GM23338 (cell line): ENCODE measurements around the gene CYP4B1. TPM values are rescaled to one million over a fixed set of nuclear protein-coding genes. Genes with fewer than 3 reads are reported as not detected.

Experiments used
- CREB1 ChIP-seq: fragments of 250-450 bp; sonication (Bioruptor Pico); IDR thresholded peaks from 2 replicates; pipeline ENCODE4 v1.5.0; 2020; ENCODE audit warnings: low read depth, mild to moderate bottlenecking, moderate library complexity
- EZH2 ChIP-seq: fragments of 200-600 bp; sonication (generic); IDR thresholded peaks from one replicate; pipeline ENCODE4 v1.8.0; 2017; ENCODE audit warnings: antibody characterized with exemption, mild to moderate bottlenecking, low read depth; ENCODE audit not compliant: unreplicated experiment
- EZH2phosphoT487 ChIP-seq: fragments of 200-600 bp; sonication (generic); IDR thresholded peaks from one replicate; pipeline ENCODE4 v1.8.1; 2018; ENCODE audit warnings: antibody characterized with exemption; ENCODE audit not compliant: unreplicated experiment
- JUNB ChIP-seq: IDR thresholded peaks from one replicate; pipeline ENCODE4 v1.6.1; 2016; ENCODE audit warnings: antibody characterized with exemption; ENCODE audit not compliant: unreplicated experiment
- NANOG ChIP-seq: IDR thresholded peaks from 2 replicates; pipeline ENCODE4 v1.6.1; 2016; ENCODE audit warnings: antibody characterized with exemption, borderline replicate concordance
- POLR2AphosphoS5 ChIP-seq: IDR thresholded peaks from 2 replicates; pipeline ENCODE4 v1.6.1; 2016; ENCODE audit warnings: antibody characterized with exemption, low read depth
- REST ChIP-seq: IDR thresholded peaks from one replicate; pipeline ENCODE4 v1.6.1; 2018; ENCODE audit warnings: antibody characterized with exemption; ENCODE audit not compliant: unreplicated experiment
- ZNF114 ChIP-seq: fragments of 250-450 bp; sonication (Bioruptor Pico); IDR thresholded peaks from 2 replicates; pipeline ENCODE4 v1.5.0; 2020; ENCODE audit warnings: mild to moderate bottlenecking, moderate library complexity
- ZNF331 ChIP-seq: fragments of 250-450 bp; sonication (Bioruptor Pico); IDR thresholded peaks from 2 replicates; pipeline ENCODE4 v1.5.0; 2020; ENCODE audit warnings: low read depth, mild to moderate bottlenecking, moderate library complexity
- ZNF462 ChIP-seq: fragments of 250-450 bp; sonication (Bioruptor Pico); IDR thresholded peaks from 2 replicates; pipeline ENCODE4 v1.5.0; 2020; ENCODE audit warnings: mild to moderate bottlenecking, moderate library complexity
- polyA plus RNA-seq: library from polyadenylated mRNA; unstranded; fragments of >200 nt; fragmentation: Nextera tagmentation; extraction: Ambion mirVana; gene quantifications from 2 replicates; pipeline ENCODE4 v1.2.1, GENCODE V29; 2016
- total RNA-seq: library from RNA; depleted of rRNA; stranded (reverse); fragments of >200 nt; shearing (Covaris generic); gene quantifications from 2 replicates; pipeline ENCODE4 v1.2.3, GENCODE V29; 2014

The CYP4B1 gene
- total and polyA plus RNA-seq, 2 experiments from 2014 or later, result not detected

- TF ChIP-seq ZNF462 (no peak), JUNB (no peak), EZH2phosphoT487 (no peak), NANOG (no peak), CREB1 (CRISPR knock-in tag) (no peak), ZNF331 (CRISPR knock-in tag) (no peak), EZH2 (no peak), POLR2AphosphoS5 (no peak), ZNF114 (no peak), REST (no peak)
Observed at GRCh38 chr1:46818591-46818990, 19.7 kb downstream of the CYP4B1 start (continued).
